Endothelial cell of umbilical vein (primary cell): Measurements from ENCODE around the gene MGAT5. TPM values are rescaled to one million over a fixed set of nuclear protein-coding genes. Genes with fewer than 3 reads are reported as not detected.

Experiments
- BruUV-seq: library from RNA; stranded (reverse); fragments of 400-500 nt; replicated peaks from 2 replicates; lab custom pipeline; 2021; lab: Mats Ljungman, UMichigan
- CTCF ChIA-PET: fragments of 300-600, 350-600 bp; sonication (Branson Sonifier 250); formaldehyde crosslinking; loops from one replicate; lab custom pipeline; 2021; ENCODE audit warnings: antibody characterized with exemption, inconsistent platforms; lab: Charles Lee
- POLR2A ChIA-PET: fragments of 300-600, 350-600 bp; sonication (Branson Sonifier 250); formaldehyde crosslinking; loops from one replicate; lab custom pipeline; 2021; ENCODE audit warnings: antibody characterized with exemption, inconsistent platforms; lab: Charles Lee
- DNase-seq: peaks from one replicate; pipeline ENCODE4 v3.0.0-alpha.2; 2011; ENCODE audit warnings: low read depth, low spot score
- FAIRE-seq: peaks from 2 replicates; lab custom pipeline; 2011; peaks lifted over from hg19 to GRCh38; lab: Jason Lieb, UNC
- H2AFZ ChIP-seq: 2 replicates; pipeline ENCODE4 v1.6.0; 2012; ENCODE audit warnings: low read depth, low read length, control low read depth, inconsistent platforms
- H3K27ac ChIP-seq: 2 replicates; pipeline ENCODE4 v1.5.1; 2011; ENCODE audit warnings: low read depth, mild to moderate bottlenecking, control low read depth, low read length, moderate library complexity; ENCODE audit not compliant: insufficient read depth
- H3K27me3 ChIP-seq, 2 experiments: 2 replicates each; pipeline versions ENCODE4 v1.6.0 to v1.6.1; 2011; ENCODE audit warnings: low read length in 2 of 2, mixed read lengths in 1 of 2; ENCODE audit not compliant: control insufficient read depth in 2 of 2, insufficient read depth in 2 of 2
- H3K36me3 ChIP-seq, 2 experiments: 2 replicates in 1 of 2; 3 replicates in 1 of 2; pipeline ENCODE4 v1.5.1; 2011; ENCODE audit warnings: low read length in 2 of 2, mild to moderate bottlenecking in 1 of 2, moderate library complexity in 1 of 2; ENCODE audit not compliant: control insufficient read depth in 2 of 2, insufficient read depth in 2 of 2; ENCODE audit errors: extremely low read depth in 1 of 2
- H3K4me1 ChIP-seq: 3 replicates; pipeline ENCODE4 v1.5.1; 2011; ENCODE audit warnings: mild to moderate bottlenecking, low read length; ENCODE audit not compliant: control insufficient read depth, insufficient read depth; ENCODE audit errors: extremely low read depth
- H3K4me2 ChIP-seq: 2 replicates; pipeline ENCODE4 v1.6.1; 2011; ENCODE audit warnings: low read length, control low read depth, mixed read lengths; ENCODE audit not compliant: insufficient read depth
- H3K4me3 ChIP-seq, 3 experiments: fragments of 200-600 bp in 1 of 3; sonication (generic), shearing (Covaris generic) in 1 of 3; replicated peaks in 1 of 3; 2 replicates each; pipeline ENCODE4 v1.5.1; 2011 to 2016; ENCODE audit warnings: control low read depth in 3 of 3, low read length in 3 of 3, mild to moderate bottlenecking in 2 of 3, inconsistent platforms in 1 of 3, low read depth in 1 of 3, moderate library complexity in 1 of 3; ENCODE audit not compliant: insufficient read depth in 1 of 3
- H3K79me2 ChIP-seq: 2 replicates; pipeline ENCODE4 v1.6.0; 2012; ENCODE audit warnings: low read length, inconsistent platforms; ENCODE audit not compliant: control insufficient read depth, insufficient read depth
- H3K9ac ChIP-seq: replicated peaks from 2 replicates; pipeline ENCODE3; 2011; ENCODE audit warnings: low read length, control low read depth; ENCODE audit not compliant: insufficient read depth; ENCODE audit errors: extremely low read depth
- H3K9me1 ChIP-seq: replicated peaks from 3 replicates; pipeline ENCODE4 v1.6.0; 2011; ENCODE audit warnings: mild to moderate bottlenecking, low read length; ENCODE audit not compliant: control insufficient read depth, insufficient read depth; ENCODE audit errors: extremely low read depth
- H3K9me3 ChIP-seq: replicated peaks from 2 replicates; pipeline ENCODE4 v1.5.1; 2012; ENCODE audit warnings: low read length, inconsistent platforms; ENCODE audit not compliant: control insufficient read depth, insufficient read depth
- H4K20me1 ChIP-seq: replicated peaks from 2 replicates; pipeline ENCODE3; 2011; ENCODE audit warnings: mild to moderate bottlenecking, low read length; ENCODE audit not compliant: control insufficient read depth, insufficient read depth; ENCODE audit errors: extremely low read depth
- CTCF ChIP-seq, 2 donors: IDR thresholded peaks; 1 replicate in 1 of 2; 2 replicates in 1 of 2; pipeline ENCODE4 v1.5.1; 2011; ENCODE audit warnings: low read length in 2 of 2, mild to moderate bottlenecking in 2 of 2, moderate library complexity in 2 of 2, control low read depth in 1 of 2, inconsistent platforms in 1 of 2, low read depth in 1 of 2; ENCODE audit not compliant: insufficient read depth in 1 of 2; ENCODE audit errors: extremely low read depth in 1 of 2
- EZH2 ChIP-seq: IDR thresholded peaks from 2 replicates; pipeline ENCODE4 v1.6.1; 2012; ENCODE audit warnings: borderline replicate concordance, low read depth, mild to moderate bottlenecking, moderate library complexity, low read length, inconsistent platforms; ENCODE audit not compliant: severe bottlenecking
- FOS ChIP-seq: IDR thresholded peaks from 2 replicates; pipeline ENCODE4 v1.6.1; 2011; ENCODE audit warnings: mild to moderate bottlenecking, low read length, moderate library complexity, borderline replicate concordance; ENCODE audit not compliant: insufficient read depth
- GATA2 ChIP-seq: IDR thresholded peaks from 2 replicates; pipeline ENCODE4 v1.7.0; 2011; ENCODE audit warnings: low read depth, mild to moderate bottlenecking, moderate library complexity, mixed read lengths, low read length; ENCODE audit not compliant: insufficient read length, insufficient read depth
- JUN ChIP-seq: IDR thresholded peaks from 2 replicates; pipeline ENCODE4 v1.6.1; 2011; ENCODE audit warnings: borderline replicate concordance, low read depth; ENCODE audit not compliant: insufficient read length, insufficient read depth
- MAX ChIP-seq: IDR thresholded peaks from 2 replicates; pipeline ENCODE4 v1.6.1; 2011; ENCODE audit not compliant: insufficient read depth, insufficient read length
- MYC ChIP-seq: IDR thresholded peaks from one replicate; pipeline ENCODE4 v1.6.1; 2011; ENCODE audit warnings: mild to moderate bottlenecking, low read depth, low read length
- POLR2A ChIP-seq: IDR thresholded peaks from 2 replicates; pipeline ENCODE4 v1.6.1; 2012; ENCODE audit warnings: low read depth, mild to moderate bottlenecking, control low read depth, low read length
- POLR2AphosphoS5 ChIP-seq: IDR thresholded peaks from 2 replicates; pipeline ENCODE4 v1.6.1; 2012; ENCODE audit warnings: low read depth, mild to moderate bottlenecking, control low read depth, low read length, moderate library complexity; ENCODE audit not compliant: insufficient read depth
- dilution Hi-C: fragments of 300-500 bp; cut with MboI; formaldehyde crosslinking; loops from one replicate; pipeline ENCODE4 v1.15.0; 2019; ENCODE audit warnings: low sequenced_read_pairs; ENCODE audit not compliant: extremely low pct_ligation_motif_present
- intact Hi-C: fragments of 100-400 bp; cut with micrococcal nuclease; formaldehyde crosslinking; loops from one replicate; pipeline ENCODE4 v1.10.0; 2022
- polyA plus RNA-seq, 4 experiments: library from polyadenylated mRNA; depleted of rRNA in 3 of 4; stranded (reverse) in 3 of 4; unstranded in 1 of 4; fragments of >200 nt; gene quantifications; 2 replicates each; pipeline versions ENCODE4 v1.2.1 to v1.2.3, GENCODE V29; 2011 to 2012; ENCODE audit warnings: missing spikeins in 1 of 4
- total RNA-seq: library from RNA; stranded (reverse); gene quantifications from 2 replicates; pipeline ENCODE4 v1.2.3, GENCODE V29; 2021

Gene MGAT5
- total and polyA plus RNA-seq, 2 donors (not counting 3 experiments of a cell fraction or from before 2014, with no cell fraction given) = 17.7 to 84.1 TPM

GRCh38 chr2:134406736-134407135 lies 152.9 kb downstream of the MGAT5 start:
- H3K9me3 ChIP-seq = no peaks in the 10 kb centered on the region
- ChIA-PET CTCF (interaction anchor here (0.7 to 1.5 kb wide), 8 partner anchors 11 to 288 kb away, joined by 3 to 6 read pairs (median 4); no protein-coding TSS in a partner anchor), POLR2A (no interaction called here)
- no peak overlapping the region for H3K4me2 ChIP-seq
- no peak overlapping the region for H3K4me3 ChIP-seq
- H3K79me2 ChIP-seq = no peaks in the 10 kb centered on the region
- H2AFZ ChIP-seq = no peak overlapping the region
- H4K20me1 ChIP-seq = no peaks in the 10 kb centered on the region
- H3K36me3 ChIP-seq = peaks cover 0 to 4% of the 10 kb centered on the region in 2 experiments
- FAIRE-seq (no peak), DNase-seq (no peak)
- dilution Hi-C loops = no loop called here
- H3K27me3 ChIP-seq = no peaks in the 10 kb centered on the region
- TF ChIP-seq EZH2 (no peak), GATA2 (no peak), FOS (no peak), MAX (no peak)
- no peaks in the 10 kb centered on the region for H3K9me1 ChIP-seq
- intact Hi-C loops = loop anchor here (10.0 kb wide), 1 partner anchor 278 kb away; no protein-coding TSS in a partner anchor
- H3K4me1 ChIP-seq = peaks cover 59% of the 10 kb centered on the region
- no TSS peak for BruUV-seq
- no peak overlapping the region for H3K9ac ChIP-seq
- H3K27ac ChIP-seq = no peak overlapping the region

GRCh38 chr2:134407154-134407890 lies 153.4 kb downstream of the MGAT5 start:
- peaks cover 56% of the 10 kb centered on the region for H3K4me1 ChIP-seq
- POLR2A ChIA-PET = no interaction called here
- H3K27me3 ChIP-seq = no peaks in the 10 kb centered on the region
- no peak for DNase-seq
- H4K20me1 ChIP-seq = no peaks in the 10 kb centered on the region
- H3K36me3 ChIP-seq = peaks cover 0 to 4% of the 10 kb centered on the region in 2 experiments
- BruUV-seq = no TSS peak
- CTCF ChIA-PET = interaction anchor here (0.7 to 1.5 kb wide), 5 partner anchors 12 to 289 kb away, joined by 3 to 6 read pairs (median 4); no protein-coding TSS in a partner anchor
- H2AFZ ChIP-seq = no peak overlapping the region
- H3K9me3 ChIP-seq = no peaks in the 10 kb centered on the region
- no peaks in the 10 kb centered on the region for H3K9me1 ChIP-seq
- no peaks in the 10 kb centered on the region for H3K79me2 ChIP-seq
- H3K9ac ChIP-seq = no peak overlapping the region
- dilution Hi-C loops = no loop called here
- no peak overlapping the region for H3K4me2 ChIP-seq
- no peak for FAIRE-seq
- H3K27ac ChIP-seq = no peak overlapping the region
- H3K4me3 ChIP-seq = no peak overlapping the region
- TF ChIP-seq CTCF (IDR thresholded peaks at IDR 0.05; ENCODE audit: extremely low read depth in 1 of 2, insufficient read depth in 1 of 2, low read depth in 1 of 2, low read length in 2 of 2) (no peak), FOS (no peak), POLR2A (no peak), EZH2 (no peak), MAX (no peak), GATA2 (no peak), MYC (no peak), POLR2AphosphoS5 (no peak), JUN (no peak)
- intact Hi-C loops = loop anchor here (10.0 kb wide), 1 partner anchor 277 kb away; no protein-coding TSS in a partner anchor
